Smooth muscle cell (in vitro differentiated cells): ENCODE results near the gene MAPK1IP1L. TPM values are rescaled to one million over a fixed set of nuclear protein-coding genes. Genes with fewer than 3 reads are reported as not detected.

Experiments used
- DNase-seq: peaks from one replicate; lab custom pipeline; 2025; ENCODE audit not compliant: unreplicated experiment; lab: John Stamatoyannopoulos, UW
- H2AFZ ChIP-seq: fragments of 200-600 bp; sonication (generic); 2 replicates; pipeline ENCODE4 v1.6.0; 2016; ENCODE audit warnings: antibody characterized with exemption, low read depth, mild to moderate bottlenecking
- H3F3A ChIP-seq: fragments of 200-600 bp; sonication (generic); 2 replicates; pipeline ENCODE4 v1.6.0; 2017; ENCODE audit warnings: antibody characterized with exemption, low read depth
- H3K27ac ChIP-seq: fragments of 200-600 bp; sonication (generic); 2 replicates; pipeline ENCODE4 v1.5.1; 2016; ENCODE audit warnings: low read depth, mild to moderate bottlenecking
- H3K27me3 ChIP-seq: fragments of 200-600 bp; sonication (generic); 2 replicates; pipeline ENCODE4 v1.6.1; 2016; ENCODE audit warnings: low read depth, mild to moderate bottlenecking
- H3K36me3 ChIP-seq: fragments of 200-600 bp; sonication (generic); 2 replicates; pipeline ENCODE4 v1.5.1; 2016; ENCODE audit warnings: low read depth
- H3K4me1 ChIP-seq: fragments of 200-600 bp; sonication (generic); 2 replicates; pipeline ENCODE4 v1.5.1; 2016; ENCODE audit warnings: low read depth
- H3K4me2 ChIP-seq: fragments of 200-600 bp; sonication (generic); 2 replicates; pipeline ENCODE4 v1.6.0; 2016; ENCODE audit warnings: mild to moderate bottlenecking
- H3K4me3 ChIP-seq: fragments of 200-600 bp; sonication (generic); 2 replicates; pipeline ENCODE4 v1.5.1; 2016; ENCODE audit warnings: mild to moderate bottlenecking
- H3K79me2 ChIP-seq: fragments of 200-600 bp; sonication (generic); 2 replicates; pipeline ENCODE4 v1.6.0; 2016; ENCODE audit warnings: low read depth, mild to moderate bottlenecking
- H3K9ac ChIP-seq: fragments of 200-600 bp; sonication (generic); 2 replicates; pipeline ENCODE4 v1.6.0; 2016; ENCODE audit warnings: low read depth
- H3K9me3 ChIP-seq: fragments of 200-600 bp; sonication (generic); replicated peaks from 2 replicates; pipeline ENCODE4 v1.5.1; 2016; ENCODE audit warnings: low read depth
- H4K20me1 ChIP-seq: fragments of 200-600 bp; sonication (generic); 2 replicates; pipeline ENCODE4 v1.6.0; 2016; ENCODE audit warnings: low read depth
- WGBS: methylation state at CpG from one replicate; pipeline ENCODE4 v1.1.7; 2016; ENCODE audit warnings: low lambda C conversion rate; 5-methylcytosine and 5-hydroxymethylcytosine counted together
- polyA plus RNA-seq: library from polyadenylated mRNA; unstranded; fragments of >200 nt; fragmentation: Nextera tagmentation; extraction: Ambion mirVana; gene quantifications from 2 replicates; pipeline ENCODE4 v1.2.1, GENCODE V29; 2016
- total RNA-seq: library from RNA; depleted of rRNA; stranded (reverse); fragments of >200 nt; gene quantifications from 2 replicates; pipeline ENCODE4 v1.2.3, GENCODE V29; 2014
- TF ChIP-seq, protein P1 (sequence below): fragments of 200-600 bp; sonication (generic); IDR thresholded peaks from 2 replicates; pipeline ENCODE4 v1.5.1; 2017; ENCODE audit warnings: borderline replicate concordance, mild to moderate bottlenecking, antibody characterized with exemption; ENCODE audit not compliant: insufficient read depth, poor library complexity, severe bottlenecking

Gene MAPK1IP1L
- total and polyA plus RNA-seq, 2 experiments from 2014 or later, result 89.7 to 109 TPM

DNA sequence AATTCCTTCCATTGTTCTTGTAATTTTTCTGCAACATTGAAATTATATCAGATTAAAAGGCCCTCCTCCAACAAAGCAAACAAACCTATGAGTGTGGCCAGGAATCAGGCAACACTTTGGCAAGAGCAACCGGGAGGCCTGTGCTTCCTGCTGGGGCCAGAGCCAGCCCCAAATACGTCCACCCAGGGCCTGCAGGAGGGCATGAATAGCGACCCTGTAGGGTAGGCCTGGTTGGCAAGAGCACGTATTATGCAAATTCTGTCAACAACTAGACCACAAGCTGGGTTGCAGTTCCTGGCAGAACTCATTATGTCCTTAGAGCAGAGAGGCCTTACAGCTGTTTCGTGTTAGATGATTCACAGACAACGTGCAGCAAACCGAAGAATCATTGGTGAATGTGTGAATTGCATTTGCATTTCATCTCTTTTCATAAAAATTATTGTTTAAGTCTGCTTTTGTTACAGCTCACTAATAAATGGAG lies 50.7 kb downstream of the MAPK1IP1L start:
- DNase-seq, result no peak
- no peaks in the 10 kb centered on the region for H4K20me1 ChIP-seq
- H3K4me1 ChIP-seq, result peaks cover 24% of the 10 kb centered on the region
- H3K4me2 ChIP-seq, result peak overlapping the region; percentile 67
- no peaks in the 10 kb centered on the region for H3K36me3 ChIP-seq
- peaks cover 28% of the 10 kb centered on the region for H3F3A ChIP-seq
- 3% methylated on average over 7 of the region's 7 CpGs for WGBS
- peak overlapping the region; percentile 84 for H3K9ac ChIP-seq
- H3K79me2 ChIP-seq, result no peaks in the 10 kb centered on the region
- TF ChIP-seq, protein P1, sequence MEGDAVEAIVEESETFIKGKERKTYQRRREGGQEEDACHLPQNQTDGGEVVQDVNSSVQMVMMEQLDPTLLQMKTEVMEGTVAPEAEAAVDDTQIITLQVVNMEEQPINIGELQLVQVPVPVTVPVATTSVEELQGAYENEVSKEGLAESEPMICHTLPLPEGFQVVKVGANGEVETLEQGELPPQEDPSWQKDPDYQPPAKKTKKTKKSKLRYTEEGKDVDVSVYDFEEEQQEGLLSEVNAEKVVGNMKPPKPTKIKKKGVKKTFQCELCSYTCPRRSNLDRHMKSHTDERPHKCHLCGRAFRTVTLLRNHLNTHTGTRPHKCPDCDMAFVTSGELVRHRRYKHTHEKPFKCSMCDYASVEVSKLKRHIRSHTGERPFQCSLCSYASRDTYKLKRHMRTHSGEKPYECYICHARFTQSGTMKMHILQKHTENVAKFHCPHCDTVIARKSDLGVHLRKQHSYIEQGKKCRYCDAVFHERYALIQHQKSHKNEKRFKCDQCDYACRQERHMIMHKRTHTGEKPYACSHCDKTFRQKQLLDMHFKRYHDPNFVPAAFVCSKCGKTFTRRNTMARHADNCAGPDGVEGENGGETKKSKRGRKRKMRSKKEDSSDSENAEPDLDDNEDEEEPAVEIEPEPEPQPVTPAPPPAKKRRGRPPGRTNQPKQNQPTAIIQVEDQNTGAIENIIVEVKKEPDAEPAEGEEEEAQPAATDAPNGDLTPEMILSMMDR, result no peak
- H2AFZ ChIP-seq, result no peak overlapping the region
- no peak overlapping the region for H3K4me3 ChIP-seq
- H3K9me3 ChIP-seq, result no peaks in the 10 kb centered on the region
- no peaks in the 10 kb centered on the region for H3K27me3 ChIP-seq
- H3K27ac ChIP-seq, result peak overlapping the region; percentile 98

DNA sequence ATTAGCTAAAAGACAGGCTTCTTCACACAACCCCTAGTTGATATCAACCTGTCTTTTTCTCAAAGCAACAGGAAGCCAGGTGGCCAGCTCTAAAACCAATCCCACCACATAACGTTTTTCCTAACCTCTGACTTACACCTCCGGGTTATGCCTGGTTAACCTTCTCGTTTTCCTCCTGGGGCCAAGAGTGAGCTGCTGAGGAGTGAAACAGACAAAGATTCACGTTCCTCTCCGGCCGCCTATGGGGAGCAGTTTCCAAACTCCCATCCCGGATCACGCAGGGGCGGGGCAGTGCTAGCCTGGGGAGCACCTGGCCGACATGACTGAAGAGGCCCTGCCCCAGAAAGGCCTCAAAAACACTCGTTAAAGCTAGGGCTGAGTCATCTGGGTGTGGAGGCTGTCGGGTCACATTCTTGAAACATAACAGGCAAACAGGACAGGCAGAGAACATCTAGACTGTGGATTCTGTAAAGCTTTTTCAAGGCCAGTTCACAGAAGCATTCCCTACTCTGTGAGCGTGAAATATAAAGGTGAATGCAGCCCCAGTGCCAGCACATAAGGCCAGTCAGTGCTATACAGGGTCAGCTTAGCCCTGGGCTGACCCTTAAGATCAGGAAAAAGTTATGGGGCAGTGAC lies 51.7 kb downstream of the MAPK1IP1L start:
- no peaks in the 10 kb centered on the region for H4K20me1 ChIP-seq
- H3K9ac ChIP-seq, result peak overlapping the region; percentile 84
- no peaks in the 10 kb centered on the region for H3K79me2 ChIP-seq
- no peaks in the 10 kb centered on the region for H3K27me3 ChIP-seq
- peak overlapping the region; percentile 98 for H3K27ac ChIP-seq
- H3K4me2 ChIP-seq, result peak overlapping the region; percentile 67
- WGBS, result 6% methylated on average over 13 of the region's 13 CpGs
- TF ChIP-seq, protein P1, result no peak
- peak; percentile 15 for DNase-seq
- peaks cover 28% of the 10 kb centered on the region for H3F3A ChIP-seq
- H3K4me1 ChIP-seq, result peaks cover 29% of the 10 kb centered on the region
- peak overlapping the region; percentile 51 for H2AFZ ChIP-seq
- H3K4me3 ChIP-seq, result no peak overlapping the region
- no peaks in the 10 kb centered on the region for H3K9me3 ChIP-seq
- H3K36me3 ChIP-seq, result no peaks in the 10 kb centered on the region

DNA sequence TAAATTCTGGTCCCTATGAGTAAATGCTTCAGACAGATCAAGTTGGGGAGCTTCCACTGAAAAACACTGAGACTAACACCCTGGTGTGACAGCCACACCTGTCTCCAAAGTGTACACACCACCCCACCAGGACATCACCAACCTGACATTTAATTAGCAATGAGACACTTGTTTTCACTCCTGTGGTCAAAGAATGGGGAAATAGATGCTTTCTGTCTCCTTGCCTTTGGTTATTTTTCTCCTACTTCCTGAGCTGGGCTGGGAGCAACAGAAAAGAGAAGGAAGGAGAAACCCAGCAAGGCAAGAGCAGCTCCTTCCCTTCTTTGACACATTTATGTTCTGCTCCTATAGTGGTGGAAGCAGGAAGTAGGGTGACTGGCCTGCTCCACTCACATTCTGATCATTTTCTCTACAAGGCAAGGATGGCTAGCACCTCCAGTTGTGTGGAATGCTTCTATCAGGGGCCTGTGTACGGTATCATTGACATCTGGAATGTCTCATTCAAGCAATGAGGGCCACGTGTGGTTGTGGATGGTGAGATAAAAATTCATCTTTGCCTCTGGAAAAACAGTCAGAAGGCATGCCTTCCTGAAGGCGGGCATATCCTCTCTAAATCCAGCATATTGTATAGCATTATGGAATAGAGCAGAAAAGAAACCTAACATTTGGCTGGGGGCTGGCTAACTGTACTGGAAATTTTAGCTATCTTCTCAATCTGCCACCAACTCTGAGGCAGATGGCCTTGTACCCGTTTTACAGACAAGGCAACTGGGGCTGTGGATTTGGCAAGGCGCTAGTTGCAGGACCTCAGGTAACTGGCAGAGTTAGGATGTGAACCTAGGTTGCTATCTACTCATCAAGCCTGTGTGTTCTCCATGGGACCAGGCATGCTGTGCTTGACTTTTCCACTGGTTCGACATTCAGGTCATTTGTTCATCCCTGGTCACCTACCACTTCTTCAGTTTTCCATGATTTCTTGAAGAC lies 52.8 kb downstream of the MAPK1IP1L start:
- no peak overlapping the region for H3K4me3 ChIP-seq
- peaks cover 28% of the 10 kb centered on the region for H3F3A ChIP-seq
- no peaks in the 10 kb centered on the region for H3K79me2 ChIP-seq
- peak overlapping the region; percentile 67 for H3K4me2 ChIP-seq
- H3K9ac ChIP-seq, result peak overlapping the region; percentile 84
- no peak for DNase-seq
- H3K27ac ChIP-seq, result peak overlapping the region; percentile 98
- H3K4me1 ChIP-seq, result peaks cover 29% of the 10 kb centered on the region
- H3K9me3 ChIP-seq, result no peaks in the 10 kb centered on the region
- H3K27me3 ChIP-seq, result no peaks in the 10 kb centered on the region
- no peak overlapping the region for H2AFZ ChIP-seq
- H3K36me3 ChIP-seq, result no peaks in the 10 kb centered on the region
- 86% methylated on average over 6 of the region's 6 CpGs for WGBS
- no peaks in the 10 kb centered on the region for H4K20me1 ChIP-seq
- TF ChIP-seq, protein P1, result no peak
